Right lobe of liver (tissue), 6 donors: Measurements from ENCODE around the gene CCNL1. TPM values are rescaled to one million over a fixed set of nuclear protein-coding genes. Genes with fewer than 3 reads are reported as not detected.
A peak's percentile ranks its signal among the peaks of the same experiment; 100 is the strongest.

Experiments
- ATAC-seq, 4 donors: fragments of 200-7000 bp; cut with Tn5 transposase; one replicate each; pipeline ENCODE4 v1.9.1; 2020; ENCODE audit warnings: mild to moderate bottlenecking in 4 of 4, moderate library complexity in 4 of 4
- DNase-seq, 3 donors: peaks; one replicate each; pipeline ENCODE4 v3.0.0-alpha.2; 2020
- H3K27ac ChIP-seq, 3 donors: fragments of 200-600 bp; one replicate each; pipeline ENCODE4 v1.8.0; 2022
- H3K27me3 ChIP-seq, 2 donors: fragments of 200-600 bp; one replicate each; pipeline ENCODE4 v1.8.0; 2022
- H3K36me3 ChIP-seq, 4 donors: fragments of 200-600 bp; sonication (generic) in 1 of 4; one replicate each; pipeline versions ENCODE4 v1.5.1 to v1.8.0; 2017 to 2022; ENCODE audit warnings: control low read depth in 1 of 4
- H3K4me1 ChIP-seq, 4 donors: fragments of 200-600 bp; sonication (generic) in 1 of 4; one replicate each; pipeline versions ENCODE4 v1.5.1 to v1.8.0; 2017 to 2022; ENCODE audit warnings: control low read depth in 1 of 4
- H3K4me3 ChIP-seq, 3 donors: fragments of 200-600 bp; one replicate each; pipeline ENCODE4 v1.8.0; 2022
- H3K9me3 ChIP-seq, 4 donors: fragments of 200-600 bp; sonication (generic) in 1 of 4; one replicate each; pipeline versions ENCODE4 v1.5.1 to v1.8.0; 2017 to 2022; ENCODE audit warnings: control low read depth in 1 of 4
- POLR2A ChIP-seq: fragments of 450-650 bp; IDR thresholded peaks from one replicate; pipeline ENCODE4 v1.6.1; 2017; ENCODE audit warnings: antibody characterized with exemption, mild to moderate bottlenecking
- WGBS: methylation state at CpG from one replicate; pipeline ENCODE4 v1.1.6; 2018; ENCODE audit warnings: low coverage, low lambda C conversion rate; ENCODE audit not compliant: insufficient coverage; ENCODE audit errors: missing lambda C conversion rate; 5-methylcytosine and 5-hydroxymethylcytosine counted together
- intact Hi-C, 2 donors: fragments of 100-400 bp; cut with DNase I; formaldehyde crosslinking; loops; one replicate each; pipeline versions ENCODE4 v1.11.2 to v1.14.1; 2022
- total RNA-seq, 6 experiments: library from RNA; depleted of rRNA in 2 of 6; stranded (reverse); fragments of >200 nt in 2 of 6; fragmentation: NEBNext Ultra II Directional in 3 of 6; extraction: Animal tissue kit (Norgen Biotek cat#: 25700) in 3 of 6; gene quantifications; one replicate each; pipeline versions ENCODE4 v1.1.0 to v1.2.4, GENCODE V29; 2016 to 2023
- TF ChIP-seq, protein P1 (sequence below), 4 donors: fragments of 200-600 bp in 3 of 4; fragments of 450-650 bp in 1 of 4; IDR thresholded peaks; one replicate each; pipeline versions ENCODE4 v1.5.1 to v1.8.0; 2016 to 2022; ENCODE audit warnings: antibody characterized with exemption in 4 of 4, mild to moderate bottlenecking in 2 of 4
- donor health status: DM: no; HTN: yes; CAD: no.
- donor health status: DM: no; HTN: no; CAD: no.
- donor health status: DM: no; HTN: no; CAD: no.
- donor health status: DM: no; HTN: yes; CAD: no.
- donor health status: DM: no; HTN: yes; CAD: no.

Gene CCNL1
- total RNA-seq, 6 experiments from 2014 or later: 34.0 to 153 (median 78.5) TPM

GRCh38 chr3:157116017-157116416, 43.9 kb downstream of the CCNL1 start:
- intact Hi-C loops: no loop called here
- Histone ChIP-seq H3K4me1 (peaks cover 0 to 22% (median 6%) of the 10 kb centered on the region in 4 donors), H3K9me3 (no peaks in the 10 kb centered on the region), H3K36me3 (no peaks in the 10 kb centered on the region), H3K27ac (no peak overlapping the region), H3K4me3 (no peak overlapping the region), H3K27me3 (no peaks in the 10 kb centered on the region)
- TF ChIP-seq, protein P1, sequence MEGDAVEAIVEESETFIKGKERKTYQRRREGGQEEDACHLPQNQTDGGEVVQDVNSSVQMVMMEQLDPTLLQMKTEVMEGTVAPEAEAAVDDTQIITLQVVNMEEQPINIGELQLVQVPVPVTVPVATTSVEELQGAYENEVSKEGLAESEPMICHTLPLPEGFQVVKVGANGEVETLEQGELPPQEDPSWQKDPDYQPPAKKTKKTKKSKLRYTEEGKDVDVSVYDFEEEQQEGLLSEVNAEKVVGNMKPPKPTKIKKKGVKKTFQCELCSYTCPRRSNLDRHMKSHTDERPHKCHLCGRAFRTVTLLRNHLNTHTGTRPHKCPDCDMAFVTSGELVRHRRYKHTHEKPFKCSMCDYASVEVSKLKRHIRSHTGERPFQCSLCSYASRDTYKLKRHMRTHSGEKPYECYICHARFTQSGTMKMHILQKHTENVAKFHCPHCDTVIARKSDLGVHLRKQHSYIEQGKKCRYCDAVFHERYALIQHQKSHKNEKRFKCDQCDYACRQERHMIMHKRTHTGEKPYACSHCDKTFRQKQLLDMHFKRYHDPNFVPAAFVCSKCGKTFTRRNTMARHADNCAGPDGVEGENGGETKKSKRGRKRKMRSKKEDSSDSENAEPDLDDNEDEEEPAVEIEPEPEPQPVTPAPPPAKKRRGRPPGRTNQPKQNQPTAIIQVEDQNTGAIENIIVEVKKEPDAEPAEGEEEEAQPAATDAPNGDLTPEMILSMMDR (IDR thresholded peaks at IDR 0.05): no peak
- no peak for TF ChIP-seq POLR2A
- ATAC-seq: no peak
- WGBS: 89% methylated on average over 4 of the region's 4 CpGs
- DNase-seq: no peak

GRCh38 chr3:157115069-157116006, 44.6 kb downstream of the CCNL1 start:
- peak in 2 of 4 donors; percentile 13 to 17 for ATAC-seq
- Histone ChIP-seq H3K27me3 (no peaks in the 10 kb centered on the region), H3K4me3 (no peak overlapping the region), H3K4me1 (peaks cover 0 to 17% (median 3%) of the 10 kb centered on the region in 4 donors), H3K36me3 (no peaks in the 10 kb centered on the region), H3K9me3 (no peaks in the 10 kb centered on the region), H3K27ac (no peak overlapping the region)
- WGBS: 64% methylated on average over 10 of the region's 10 CpGs
- intact Hi-C loops: no loop called here
- no peak for DNase-seq
- TF ChIP-seq POLR2A: no peak
- TF ChIP-seq, protein P1 (IDR thresholded peaks at IDR 0.05): no peak

- H3K36me3 ChIP-seq: no peaks in the 10 kb centered on the region
- no peak for TF ChIP-seq POLR2A
- TF ChIP-seq, protein P1 (IDR thresholded peaks at IDR 0.05): no peak
- WGBS: 77% methylated on average over 3 of the region's 3 CpGs
- no peak overlapping the region for H3K4me3 ChIP-seq
- ATAC-seq (no peak), DNase-seq (no peak)
- no peaks in the 10 kb centered on the region for H3K9me3 ChIP-seq
- peaks cover 0 to 3% (median 0%) of the 10 kb centered on the region in 4 donors for H3K4me1 ChIP-seq
- no peak overlapping the region for H3K27ac ChIP-seq
- H3K27me3 ChIP-seq: no peaks in the 10 kb centered on the region
- intact Hi-C loops: no loop called here
Observed at GRCh38 chr3:157113832-157114505, 46.0 kb downstream of the CCNL1 start.

DNA sequence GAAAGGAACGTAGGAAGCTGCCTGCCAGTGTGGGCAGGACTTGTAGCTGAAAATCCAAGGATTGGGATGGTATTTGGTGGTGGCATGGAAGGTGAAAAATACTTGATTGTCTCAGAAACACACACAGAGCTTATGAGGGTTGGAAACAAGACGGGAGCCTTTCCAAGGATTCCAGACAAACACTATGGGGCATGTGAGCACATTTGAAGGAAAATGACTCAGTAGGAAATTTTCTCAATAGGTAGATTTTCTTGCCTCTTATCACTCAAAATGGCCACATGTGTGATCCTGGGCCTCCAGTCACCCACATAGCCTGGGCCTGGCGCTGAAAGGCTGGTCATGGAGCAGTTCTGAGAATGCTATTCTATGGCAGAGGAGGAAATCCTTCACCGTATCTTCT, 47.4 kb downstream of the CCNL1 start:
- no peaks in the 10 kb centered on the region for H3K36me3 ChIP-seq
- H3K4me3 ChIP-seq: no peak overlapping the region
- H3K9me3 ChIP-seq: no peaks in the 10 kb centered on the region
- WGBS: 76% methylated on average over 2 of the region's 4 CpGs
- ATAC-seq (no peak), DNase-seq (no peak)
- H3K27ac ChIP-seq: no peak overlapping the region
- TF ChIP-seq, protein P1 (IDR thresholded peaks at IDR 0.05): no peak
- TF ChIP-seq POLR2A: no peak
- H3K27me3 ChIP-seq: no peaks in the 10 kb centered on the region
- peaks cover 0 to 7% (median 0%) of the 10 kb centered on the region in 4 donors for H3K4me1 ChIP-seq
- intact Hi-C loops: no loop called here
